GM21786 (cell line): Measurements from ENCODE around the gene ALLC.

Source experiments
- ATAC-seq: cut with Tn5 transposase; IDR thresholded peaks from one replicate; pipeline ENCODE4 v1.9.1; 2021; ENCODE audit not compliant: unreplicated experiment

The ALLC gene

DNA sequence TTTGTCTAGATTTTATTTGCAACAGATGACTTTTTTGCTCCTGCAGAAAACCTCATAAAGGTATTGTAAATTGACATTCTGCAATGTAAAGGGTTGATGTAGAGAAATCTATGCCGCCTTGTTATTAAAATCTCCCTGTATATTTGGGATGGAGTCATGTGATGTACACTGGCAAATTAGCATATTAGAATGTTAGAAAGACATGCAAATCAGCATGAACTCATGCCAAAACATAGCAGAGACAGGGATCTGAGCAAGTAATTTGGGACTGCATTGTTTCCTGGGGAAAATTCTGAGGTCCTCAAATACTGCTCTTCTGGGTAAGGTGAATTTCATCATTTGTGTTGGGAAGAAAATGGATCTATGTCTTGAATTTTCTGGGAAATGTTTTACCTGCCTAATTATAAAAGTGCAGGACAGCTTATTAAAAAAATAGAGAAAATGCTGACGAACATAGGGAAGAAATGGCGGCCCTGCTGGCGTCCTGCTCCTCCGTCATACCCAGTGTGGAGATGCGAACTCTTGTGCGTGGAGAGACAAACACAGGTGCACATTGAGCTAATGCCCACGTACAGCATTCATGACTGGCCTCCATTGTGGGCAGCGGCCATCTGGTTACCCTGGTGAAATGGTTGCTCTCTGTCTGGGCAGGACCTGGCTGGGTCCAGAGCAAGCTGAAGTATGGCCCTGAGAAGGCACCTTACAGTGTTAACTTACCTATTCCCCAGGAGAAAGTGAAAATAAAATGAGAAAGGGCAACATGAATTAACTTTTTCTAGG lies 16.3 kb downstream of the ALLC start:
- no peak for ATAC-seq

DNA sequence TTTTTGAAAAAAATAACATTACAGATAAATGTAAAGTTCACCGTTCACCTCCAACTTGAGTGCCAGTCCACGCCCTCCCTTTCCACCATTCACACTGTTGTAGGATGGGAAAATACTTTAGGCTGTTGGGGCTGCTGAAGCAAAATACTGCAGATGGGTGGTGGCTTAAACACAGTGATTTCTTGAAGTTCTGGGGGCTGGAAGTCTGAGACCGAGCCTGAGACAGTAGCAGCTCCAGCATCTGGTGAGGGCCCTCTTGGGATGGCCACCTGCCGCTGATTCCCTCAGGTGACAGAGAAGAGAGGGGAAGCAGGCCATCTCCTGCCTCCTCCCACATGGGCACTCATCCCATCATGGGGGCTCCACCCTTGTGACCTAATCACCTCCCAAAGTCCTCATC lies 17.7 kb downstream of the ALLC start:
- no peak for ATAC-seq

DNA sequence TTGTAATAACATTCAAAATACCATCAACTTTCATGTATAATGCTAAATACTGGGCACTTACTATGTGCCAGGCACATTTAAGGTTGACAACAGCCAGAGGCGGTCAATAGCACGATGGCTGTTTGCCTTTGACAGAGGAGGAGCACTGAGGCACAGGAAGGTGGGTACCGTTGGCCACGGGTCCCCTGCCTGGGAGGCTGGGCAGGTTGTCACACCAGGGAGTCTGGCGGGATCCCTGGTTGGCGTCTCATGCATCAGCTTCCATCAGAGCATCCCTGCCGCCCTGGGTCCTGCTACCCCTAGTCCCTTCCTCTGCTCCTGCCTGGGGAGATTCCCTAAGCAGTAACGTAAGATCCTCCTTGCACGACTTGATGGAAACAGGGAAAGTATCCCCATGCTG lies 19.4 kb downstream of the ALLC start:
- ATAC-seq: no peak

DNA sequence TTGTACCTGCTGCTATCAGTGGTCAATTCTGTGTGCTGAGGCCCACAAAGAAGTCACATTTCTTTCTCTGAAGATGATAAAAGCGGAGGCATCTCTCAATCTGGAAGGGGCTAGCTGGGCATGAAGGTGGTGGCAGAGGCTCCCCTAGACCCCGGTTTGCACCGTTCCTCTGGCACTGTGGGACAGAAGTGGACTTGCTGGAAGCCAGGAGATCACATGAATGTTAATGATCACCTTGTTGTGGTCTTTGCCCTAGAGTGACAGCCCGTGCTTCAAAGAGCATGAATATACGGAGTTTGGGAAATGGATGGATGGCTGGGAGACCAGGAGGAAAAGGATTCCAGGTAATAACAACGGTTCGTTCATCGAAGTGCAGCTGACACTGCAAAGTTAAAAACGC lies 20.2 kb downstream of the ALLC start:
- no peak for ATAC-seq

DNA sequence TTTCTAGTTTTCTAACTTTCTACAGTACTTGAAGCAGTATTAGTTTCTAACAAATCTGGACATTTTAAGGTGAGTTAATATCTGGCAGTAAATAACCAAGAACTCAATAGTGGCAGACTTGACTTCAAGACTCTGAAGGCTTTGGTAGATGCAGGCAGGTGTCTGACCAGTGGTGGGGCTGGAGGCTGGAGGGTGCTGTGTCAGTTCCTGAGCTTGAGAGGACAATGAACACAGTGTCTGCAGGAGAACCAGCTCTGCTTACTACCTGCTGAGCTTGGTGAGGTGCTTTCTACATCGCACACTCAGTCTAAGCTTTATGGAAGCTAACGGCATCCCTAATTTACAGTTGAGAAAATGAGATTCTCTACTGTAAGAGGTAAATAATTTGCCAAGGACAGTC lies 21.2 kb downstream of the ALLC start:
- no peak for ATAC-seq

DNA sequence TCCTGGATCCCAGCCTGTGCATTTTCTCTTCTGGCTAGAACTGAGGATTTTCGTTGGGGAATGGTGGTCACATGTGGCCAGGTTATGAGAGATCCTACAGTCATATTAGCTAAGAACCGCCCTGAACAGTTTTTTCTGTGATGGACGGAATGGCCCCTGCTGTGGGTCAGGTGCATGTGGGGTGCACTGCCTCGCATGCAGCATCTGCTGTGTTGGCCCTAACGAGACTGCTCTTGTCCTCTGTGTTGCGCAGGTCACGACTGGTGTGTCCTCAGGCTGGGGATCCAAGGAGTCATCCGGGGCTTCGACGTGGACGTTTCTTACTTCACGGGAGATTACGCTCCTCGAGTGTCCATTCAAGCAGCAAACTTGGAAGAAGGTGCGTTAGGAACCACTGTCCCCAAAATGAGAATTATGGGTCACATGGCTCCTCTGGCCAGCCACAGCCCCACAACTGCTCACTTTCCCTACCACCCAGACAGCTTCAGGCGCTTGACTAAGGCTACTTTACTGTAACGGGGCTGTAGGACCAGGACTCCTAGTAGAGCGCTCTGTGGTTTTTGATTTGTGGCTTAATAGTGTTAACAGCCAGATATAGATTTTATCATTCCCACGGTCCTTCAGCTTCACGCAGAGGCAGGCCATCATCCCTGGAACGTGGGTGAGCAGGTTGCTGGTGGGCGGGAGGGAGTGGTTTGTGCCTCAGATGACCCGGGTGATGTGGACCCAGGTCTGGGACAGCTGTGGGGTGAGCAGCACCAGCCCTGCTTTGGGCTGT lies 21.8 kb downstream of the ALLC start:
- ATAC-seq: no peak

DNA sequence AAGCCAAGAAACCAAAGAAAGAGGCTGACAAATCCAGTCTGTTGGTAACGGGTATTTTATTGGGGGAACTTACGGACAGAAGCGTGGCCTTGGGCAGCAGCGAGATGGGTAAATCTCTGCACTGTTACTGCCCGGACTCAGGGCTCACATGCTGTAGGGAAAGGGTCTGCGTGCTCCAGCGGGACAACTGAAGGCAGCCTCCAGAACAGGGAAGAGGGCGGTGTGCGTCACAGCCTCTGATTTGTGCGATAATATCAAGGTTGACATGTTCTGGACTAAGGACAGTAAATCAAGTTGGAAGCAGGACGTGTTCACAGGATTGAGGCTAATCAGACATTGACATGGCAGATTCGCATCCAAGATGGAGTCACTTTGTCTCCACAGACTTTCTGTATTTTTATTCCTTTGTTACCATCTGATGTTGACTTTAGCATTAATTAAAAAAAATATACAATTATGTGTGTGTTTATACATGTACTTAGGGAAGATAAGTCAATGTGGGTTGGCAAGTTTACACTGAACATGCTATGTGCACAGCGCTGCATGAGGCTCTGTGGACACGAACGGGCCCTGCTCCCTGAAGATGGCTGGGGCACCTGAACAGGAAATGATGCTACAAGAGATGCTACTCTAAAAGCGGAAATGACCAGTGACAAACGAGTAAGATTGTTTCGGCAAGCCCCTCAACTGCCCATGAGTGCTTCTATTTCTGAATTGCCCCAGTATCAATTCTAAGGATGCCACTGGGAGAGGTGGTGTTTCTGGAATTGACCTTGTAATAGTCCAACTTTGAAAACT lies 22.7 kb downstream of the ALLC start:
- ATAC-seq: no peak

DNA sequence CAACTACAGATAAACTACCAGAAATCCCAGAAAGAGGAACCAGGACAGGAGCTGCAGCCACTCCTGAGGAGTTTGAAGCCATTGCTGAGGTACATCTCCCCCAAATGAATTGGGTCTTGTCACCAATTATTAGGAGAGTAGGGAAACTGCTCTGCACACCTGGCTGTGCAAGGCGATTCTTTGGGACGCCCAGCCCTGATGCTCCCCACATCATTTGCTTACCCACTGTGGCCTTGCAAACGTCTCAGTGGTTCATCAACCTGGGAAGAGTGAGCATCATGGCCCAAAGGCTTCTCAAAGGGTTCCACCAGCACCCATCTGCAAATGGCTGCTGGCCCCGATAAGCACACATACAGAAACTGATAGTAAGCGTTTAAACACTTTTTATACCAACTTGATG lies 23.6 kb downstream of the ALLC start:
- ATAC-seq: no peak

DNA sequence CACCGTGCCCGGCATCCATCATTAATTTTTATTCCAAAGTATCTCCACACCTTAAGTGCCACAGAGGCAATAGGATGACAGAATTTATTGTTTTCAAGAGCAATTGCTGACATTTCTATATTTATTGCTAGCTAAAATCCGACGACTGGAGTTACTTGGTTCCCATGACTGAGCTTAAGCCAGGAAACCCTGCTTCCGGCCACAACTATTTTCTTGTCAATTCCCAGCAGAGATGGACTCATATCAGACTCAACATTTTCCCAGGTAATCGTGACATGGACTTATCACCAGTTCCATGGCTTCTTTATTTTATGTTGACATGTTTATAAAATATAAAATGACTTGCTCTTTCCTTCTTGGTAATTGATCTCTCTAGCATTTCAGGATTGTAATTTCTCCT lies 24.8 kb downstream of the ALLC start:
- ATAC-seq: no peak

DNA sequence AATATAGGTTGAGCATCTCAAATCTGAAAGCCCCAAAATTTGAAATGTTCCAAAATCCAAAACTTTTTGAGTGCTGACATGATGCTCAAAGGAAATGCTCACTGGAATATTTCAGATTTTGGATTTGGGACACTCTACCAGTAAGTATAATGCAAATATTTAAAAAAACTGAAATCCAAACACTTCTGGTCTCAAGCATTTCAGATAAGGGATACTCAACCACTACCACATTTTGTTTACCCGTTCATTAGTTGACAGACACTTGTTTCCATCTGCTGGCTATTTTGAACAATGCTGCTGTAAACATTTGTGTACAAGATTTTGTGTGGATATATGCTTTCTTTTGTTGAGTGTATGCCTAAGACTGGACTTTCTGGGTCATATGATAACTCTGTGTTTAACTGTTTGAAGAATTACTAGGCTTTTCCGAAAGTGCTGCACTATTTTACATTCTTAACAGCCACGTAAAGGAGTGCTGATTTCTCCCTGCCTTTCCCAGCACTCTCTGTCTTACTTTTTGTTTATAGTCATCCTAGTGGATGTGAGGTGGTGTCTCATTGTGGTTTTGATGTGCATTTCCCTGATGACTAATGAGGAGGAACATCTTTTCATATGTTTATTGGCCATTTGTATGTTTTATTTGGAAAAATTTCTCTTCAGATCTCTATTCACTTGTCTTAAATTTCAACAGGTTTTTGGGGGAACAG lies 25.9 kb downstream of the ALLC start:
- no peak for ATAC-seq

DNA sequence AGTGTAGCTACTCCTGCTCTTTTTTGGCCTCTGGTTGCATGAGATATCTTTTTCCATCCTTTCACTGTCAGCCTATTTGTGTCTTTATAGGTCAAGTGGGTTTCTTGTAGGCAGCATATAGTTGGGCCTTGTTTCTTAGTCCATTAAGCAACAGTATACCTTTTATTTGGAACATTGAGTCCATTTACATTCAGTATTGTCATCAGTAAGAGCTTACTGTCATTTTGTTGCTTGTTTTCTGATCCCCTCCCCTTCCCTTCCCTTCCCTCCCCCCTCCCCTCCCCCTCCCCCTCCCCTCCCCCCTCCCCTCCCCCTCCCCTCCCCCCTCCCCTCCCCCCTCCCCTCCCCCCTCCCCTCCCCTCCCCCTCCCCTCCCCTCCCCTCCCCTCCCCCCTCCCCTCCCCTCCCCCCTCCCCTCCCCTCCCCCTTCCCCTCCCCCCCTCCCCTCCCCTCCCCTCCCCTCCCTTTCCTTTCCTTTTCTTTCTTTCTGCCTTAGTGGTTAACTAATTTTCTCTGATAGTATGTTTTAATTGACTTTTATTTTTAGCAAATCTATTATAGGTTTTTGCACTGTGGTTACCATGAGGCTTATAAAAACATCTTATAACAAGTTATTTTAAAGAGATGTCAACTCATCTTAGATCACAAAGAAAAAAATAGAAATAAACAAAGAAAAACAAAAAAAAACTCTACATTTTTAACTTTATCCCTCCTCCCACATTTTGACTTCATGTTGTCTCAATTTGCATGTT lies 32.2 kb downstream of the ALLC start:
- ATAC-seq: no peak

DNA sequence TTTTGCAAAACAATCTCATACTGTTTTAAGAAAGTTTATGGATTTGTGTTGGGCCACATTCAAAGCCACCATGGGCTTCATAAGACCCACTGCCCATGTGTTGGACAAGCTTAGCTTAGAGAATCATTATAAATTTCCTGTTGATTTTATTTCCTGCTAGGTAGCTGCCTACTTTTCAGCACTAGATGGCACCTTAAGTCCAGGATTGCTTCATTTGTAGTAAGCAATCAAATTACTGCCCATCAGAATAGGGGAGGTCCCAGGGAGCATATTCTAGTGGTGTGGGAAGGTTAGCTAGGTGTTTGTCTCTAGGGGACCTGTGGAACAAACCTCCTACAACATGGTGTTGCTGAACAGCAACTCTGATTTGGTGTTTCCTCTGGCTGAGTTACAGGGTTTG lies 34.4 kb downstream of the ALLC start:
- no peak for ATAC-seq

DNA sequence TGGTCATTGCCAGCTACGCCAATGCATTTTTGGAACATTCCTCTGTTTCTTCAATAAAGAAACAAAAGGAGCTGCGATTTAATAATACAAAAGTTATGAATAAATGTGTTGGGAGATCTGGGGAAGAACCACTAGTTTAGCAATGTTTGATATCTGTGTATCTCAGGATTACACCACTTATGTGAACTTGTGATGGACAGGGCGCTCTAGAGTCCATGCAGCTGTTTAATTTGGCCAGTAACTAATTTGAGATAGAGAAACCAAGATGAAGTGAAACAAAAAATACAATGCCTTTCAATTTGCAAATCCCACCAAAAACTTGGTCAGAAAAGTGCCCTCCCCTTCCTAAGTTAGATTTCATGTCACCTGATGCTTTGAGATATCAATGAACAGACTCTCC lies 38.5 kb downstream of the ALLC start:
- no peak for ATAC-seq

DNA sequence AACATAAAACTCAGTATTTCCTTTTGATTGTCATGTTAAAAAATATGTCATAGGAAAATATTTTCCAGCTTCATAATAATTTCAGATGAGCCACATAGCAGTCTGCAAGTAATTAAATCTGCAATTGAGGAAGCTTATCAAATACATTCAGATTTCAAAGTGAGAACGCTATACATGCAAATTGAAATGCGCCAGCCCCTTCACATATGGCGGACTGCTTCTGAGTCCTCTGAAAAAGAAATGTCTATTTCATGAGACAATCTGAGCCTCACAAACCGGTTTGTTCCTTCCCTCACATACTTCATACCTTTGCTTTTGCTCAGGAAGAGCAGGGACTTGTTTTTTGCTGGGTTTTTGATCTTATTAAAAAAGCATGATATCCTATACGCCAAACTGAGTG lies 43.1 kb downstream of the ALLC start:
- ATAC-seq: no peak

DNA sequence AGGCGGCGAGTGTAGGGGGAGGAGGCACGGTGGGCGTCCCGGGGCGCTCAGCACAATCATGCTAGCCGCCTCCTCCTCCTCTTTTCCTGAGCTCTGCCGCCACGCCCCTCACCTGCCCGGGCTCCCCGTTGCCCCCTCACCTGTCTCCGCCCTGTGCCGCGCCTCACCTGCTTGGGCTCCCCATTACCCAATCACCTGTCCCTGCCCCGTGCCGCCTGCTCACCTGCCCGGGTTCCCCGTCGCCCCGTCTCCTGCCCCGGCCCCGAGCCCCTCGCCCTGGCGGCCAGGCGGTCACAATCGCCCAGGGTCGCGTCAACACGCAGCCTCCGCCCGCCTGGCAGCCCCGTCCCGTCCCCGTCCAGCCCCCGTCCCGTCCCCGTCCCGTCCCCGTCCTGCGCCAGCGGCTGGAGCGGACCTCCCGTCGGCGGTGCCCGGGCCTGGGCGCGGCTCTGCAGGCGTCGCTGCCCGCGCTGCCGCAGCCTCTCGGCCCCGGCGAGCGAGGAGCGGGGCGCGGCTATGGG lies 45.3 kb downstream of the ALLC start, which contains the start of gene DCDC2C:
Gene DCDC2C, plus strand, starts transcription at position 340 of the 521 bp plus-strand sequence. Its CDS starts 177 bp downstream, at position 517.
- ATAC-seq: no peak

DNA sequence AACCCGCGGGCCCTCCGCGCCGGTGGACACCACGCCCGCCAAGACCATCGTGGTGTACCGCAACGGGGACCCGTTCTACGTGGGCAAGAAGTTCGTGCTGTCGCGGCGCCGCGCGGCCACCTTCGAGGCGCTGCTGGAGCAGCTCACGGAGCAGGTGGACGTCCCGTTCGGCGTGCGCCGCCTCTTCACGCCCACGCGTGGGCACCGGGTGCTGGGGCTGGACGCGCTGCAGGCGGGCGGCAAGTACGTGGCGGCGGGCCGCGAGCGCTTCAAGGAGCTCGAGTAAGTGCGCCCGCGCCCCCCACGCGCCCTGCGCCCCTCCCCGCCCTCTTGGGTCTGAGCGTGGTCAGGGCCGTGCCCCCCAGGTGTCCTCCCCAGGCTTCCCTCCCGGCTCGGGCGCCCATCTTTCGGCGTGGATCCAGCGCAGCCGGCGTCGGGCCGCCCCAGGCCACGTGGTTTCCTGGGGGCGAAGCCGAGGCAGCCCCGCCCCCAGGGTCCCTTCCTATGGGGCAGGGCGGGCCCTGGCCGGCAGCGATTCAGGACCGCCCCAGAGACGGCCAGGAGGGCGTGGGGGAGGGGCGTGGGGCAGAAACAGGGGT lies 45.9 kb downstream of the ALLC start:
- no peak for ATAC-seq

DNA sequence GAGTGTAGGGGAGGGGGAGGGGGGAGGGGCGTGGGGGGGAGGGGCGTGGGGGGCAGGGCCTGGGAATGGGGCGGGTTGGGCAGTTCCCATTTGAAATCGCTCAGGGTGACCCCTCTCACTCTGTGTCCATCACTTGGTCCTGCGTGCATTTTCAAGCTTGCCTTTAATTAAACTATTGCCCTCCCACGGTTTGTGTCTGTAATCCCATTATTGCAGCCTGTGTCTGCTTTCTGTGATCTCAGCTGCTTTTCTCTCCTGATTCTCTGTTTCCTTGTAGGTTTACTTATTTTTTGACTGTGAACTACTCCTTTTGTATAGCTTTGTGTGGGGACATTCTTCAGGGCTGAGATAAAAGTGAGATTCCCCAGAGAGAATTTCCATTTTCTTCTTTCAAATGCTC lies 46.7 kb downstream of the ALLC start:
- no peak for ATAC-seq

DNA sequence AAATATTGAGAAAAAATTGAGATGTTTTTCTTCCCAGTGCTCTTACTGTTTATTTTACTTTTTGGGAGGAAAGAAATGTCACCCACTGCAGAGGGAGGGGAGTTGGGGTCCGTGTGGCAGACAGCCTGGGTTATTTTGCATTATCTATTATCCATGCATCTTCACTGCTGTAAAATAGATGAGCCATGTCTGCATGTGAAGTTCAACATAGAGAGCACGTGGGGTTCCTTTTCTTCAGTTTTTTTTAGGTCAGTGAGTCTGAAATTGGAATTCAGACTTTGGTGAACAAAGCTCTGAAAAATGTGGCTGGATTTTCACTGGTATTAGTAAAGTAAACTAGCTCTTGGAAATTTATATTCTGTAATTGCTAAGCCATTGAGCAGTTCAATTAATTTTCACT lies 47.8 kb downstream of the ALLC start:
- ATAC-seq: no peak

DNA sequence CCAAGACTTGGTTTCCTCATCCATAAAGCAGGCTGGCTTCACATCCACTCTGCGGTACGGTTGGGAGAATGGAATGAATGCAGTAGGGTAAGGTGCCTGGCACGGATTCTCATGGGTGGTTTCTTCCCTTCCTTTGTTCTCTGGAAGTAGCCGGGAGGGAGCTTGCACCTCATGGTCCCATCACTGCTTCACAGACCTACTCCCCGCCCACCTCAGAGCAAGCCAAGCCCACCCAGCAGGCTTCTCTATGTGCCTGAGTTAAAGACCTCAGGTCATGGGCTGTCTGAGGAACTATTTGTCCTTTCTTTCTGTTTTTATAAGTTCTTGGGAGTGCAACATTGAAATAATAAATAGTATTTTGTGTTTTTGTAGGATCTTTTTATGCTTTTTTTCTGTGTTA lies 48.9 kb downstream of the ALLC start:
- ATAC-seq: no peak

DNA sequence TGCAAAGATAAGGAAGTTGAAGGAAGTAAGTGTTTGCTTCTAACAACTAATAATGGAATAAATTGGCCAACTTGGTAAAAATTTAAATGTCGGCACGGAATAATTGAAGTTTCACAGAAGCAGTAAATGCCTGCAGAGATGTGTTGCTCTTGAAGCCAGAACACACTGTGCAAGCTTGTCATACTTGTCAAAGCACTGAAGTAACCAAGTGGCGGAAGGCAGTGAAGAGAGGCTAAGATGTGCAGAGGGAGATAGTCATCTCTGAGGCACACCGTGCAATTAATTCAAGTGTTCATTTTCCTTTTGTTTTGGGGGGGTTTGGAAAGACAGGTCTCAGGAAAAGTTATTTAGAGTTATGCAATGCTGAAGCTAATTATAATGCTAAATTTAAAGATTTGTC lies 50.6 kb downstream of the ALLC start:
- ATAC-seq: no peak
